Measurements from ENCODE around the gene RSPH6A.

Gene RSPH6A

GRCh38 chr19:45782820-45783785 is 32.0 kb downstream of the RSPH6A start:
- no peak for DNase-seq (ENCODE audit: extremely low spot score, insufficient read length, low read depth)
- no peak for FAIRE-seq

GRCh38 chr19:45782162-45782691 is 32.9 kb downstream of the RSPH6A start, which contains the start of gene DMPK:
Gene DMPK, minus strand, starts transcription at chr19:45782490. Its CDS starts 138 bp downstream, at chr19:45782352.
- DNase-seq (ENCODE audit: extremely low spot score, insufficient read length, low read depth) (no peak), FAIRE-seq (no peak)

GRCh38 chr19:45781214-45782161 is 33.6 kb downstream of the RSPH6A start:
- FAIRE-seq (no peak), DNase-seq (ENCODE audit: extremely low spot score, insufficient read length, low read depth) (no peak)

- DNase-seq (ENCODE audit: extremely low spot score, insufficient read length, low read depth) = no peak
- no peak for FAIRE-seq
Measured at GRCh38 chr19:45780448-45781213, 34.5 kb downstream of the RSPH6A start.

- DNase-seq (ENCODE audit: extremely low spot score, insufficient read length, low read depth) = no peak
- FAIRE-seq = no peak
Measured at GRCh38 chr19:45780146-45780447, 35.0 kb downstream of the RSPH6A start.

GRCh38 chr19:45779231-45780145 is 35.6 kb downstream of the RSPH6A start:
- FAIRE-seq (peak; percentile 94), DNase-seq (ENCODE audit: extremely low spot score, insufficient read length, low read depth) (peak; percentile 88)

- FAIRE-seq (no peak), DNase-seq (ENCODE audit: extremely low spot score, insufficient read length, low read depth) (no peak)
Measured at GRCh38 chr19:45778010-45778661, 37.0 kb downstream of the RSPH6A start.

- FAIRE-seq = no peak
- DNase-seq (ENCODE audit: extremely low spot score, insufficient read length, low read depth) = no peak
Measured at GRCh38 chr19:45777395-45777961, 37.6 kb downstream of the RSPH6A start.

- FAIRE-seq (no peak), DNase-seq (ENCODE audit: extremely low spot score, insufficient read length, low read depth) (no peak)
Measured at GRCh38 chr19:45774765-45775164, 40.3 kb downstream of the RSPH6A start.

- DNase-seq (ENCODE audit: extremely low spot score, insufficient read length, low read depth) (no peak), FAIRE-seq (no peak)
Measured at GRCh38 chr19:45773384-45773783, 41.7 kb downstream of the RSPH6A start.

- DNase-seq (ENCODE audit: extremely low spot score, insufficient read length, low read depth) (no peak), FAIRE-seq (no peak)
Measured at GRCh38 chr19:45772912-45773311, 42.2 kb downstream of the RSPH6A start.

- no peak for FAIRE-seq
- DNase-seq (ENCODE audit: extremely low spot score, insufficient read length, low read depth) = no peak
Measured at GRCh38 chr19:45772130-45772840, 42.8 kb downstream of the RSPH6A start.

GRCh38 chr19:45771311-45771933 is 43.7 kb downstream of the RSPH6A start:
- FAIRE-seq (no peak), DNase-seq (ENCODE audit: extremely low spot score, insufficient read length, low read depth) (no peak)

- DNase-seq (ENCODE audit: extremely low spot score, insufficient read length, low read depth) (peak; percentile 79), FAIRE-seq (peak; percentile 99)
Measured at GRCh38 chr19:45770192-45771101, 44.7 kb downstream of the RSPH6A start.

- no peak for FAIRE-seq
- DNase-seq (ENCODE audit: extremely low spot score, insufficient read length, low read depth) = no peak
Measured at GRCh38 chr19:45769821-45770191, 45.3 kb downstream of the RSPH6A start.

All from GM18507 (cell line).